Lung microvascular endothelial cell (primary cell): ENCODE results near the gene MLH3. TPM values are rescaled to one million over a fixed set of nuclear protein-coding genes. Genes with fewer than 3 reads are reported as not detected.
A peak's percentile ranks its signal among the peaks of the same experiment; 100 is the strongest.
"Not testable (repeated sequence)": the region's sequence is repeated elsewhere in the genome, so short reads cannot be mapped to it uniquely, and the experiment has no call there.

Experiments used
- DNase-seq, 2 donors: peaks; one replicate each; pipeline versions ENCODE4 v3.0.0 to v3.0.0-alpha.2; 2010; ENCODE audit warnings: low read depth in 2 of 2
- total RNA-seq: library from RNA; depleted of rRNA; stranded (reverse); fragments of >200 nt; gene quantifications from 2 replicates; pipeline ENCODE4 v1.2.1, GENCODE V29; 2014

The MLH3 gene
- 7.0 and 19.6 TPM in 2 replicates for total RNA-seq

GRCh38 chr14:75050852-75051555 is at the start of gene MLH3:
TSS of gene MLH3 (minus strand) at chr14:75051467. CDS start at chr14:75049655, 1,812 bp downstream.
- peak; percentile 84 for DNase-seq

- DNase-seq = no peak
These were observed 47.4 kb upstream of the MLH3 start for GRCh38 chr14:75098682-75099081.

GRCh38 chr14:75098212-75098611 is 46.9 kb upstream of the MLH3 start:
- no peak for DNase-seq

GRCh38 chr14:75096959-75097358 is 45.7 kb upstream of the MLH3 start:
- no peak for DNase-seq

GRCh38 chr14:75095690-75096089 is 44.4 kb upstream of the MLH3 start:
- no peak for DNase-seq

- no peak for DNase-seq
These were observed 43.6 kb upstream of the MLH3 start for GRCh38 chr14:75094896-75095295.

- no peak for DNase-seq
These were observed 41.4 kb upstream of the MLH3 start for GRCh38 chr14:75092698-75093097.

GRCh38 chr14:75091251-75091650 is 40.0 kb upstream of the MLH3 start:
- DNase-seq = no peak

GRCh38 chr14:75090353-75090752 is 39.1 kb upstream of the MLH3 start:
- DNase-seq = peak in 1 of 2 donors; percentile 40

GRCh38 chr14:75088566-75089373 is 37.5 kb upstream of the MLH3 start:
- peak; percentile 72 to 79 for DNase-seq

GRCh38 chr14:75088153-75088552 is 36.9 kb upstream of the MLH3 start:
- DNase-seq = no peak

- peak; percentile 26 to 55 for DNase-seq
These were observed 33.2 kb upstream of the MLH3 start for GRCh38 chr14:75084513-75084912.

- DNase-seq = no peak
These were observed 32.0 kb upstream of the MLH3 start for GRCh38 chr14:75083271-75083670.

GRCh38 chr14:75081660-75082229 is 30.5 kb upstream of the MLH3 start:
- no peak for DNase-seq

GRCh38 chr14:75079521-75079920 is 28.3 kb upstream of the MLH3 start:
- no peak for DNase-seq

- DNase-seq = no peak
These were observed 26.5 kb upstream of the MLH3 start for GRCh38 chr14:75077794-75078193.

- DNase-seq = no peak
These were observed 19.1 kb upstream of the MLH3 start for GRCh38 chr14:75070383-75070782.

- DNase-seq = no peak
These were observed 18.5 kb upstream of the MLH3 start for GRCh38 chr14:75069811-75070145.

GRCh38 chr14:75069121-75069810 is 18.0 kb upstream of the MLH3 start, which contains the start of gene ZC2HC1C:
TSS of gene ZC2HC1C (plus strand) at chr14:75069641. CDS start at chr14:75070574, 933 bp downstream.
- peak; percentile 94 to 95 for DNase-seq

- no peak for DNase-seq
These were observed 17.2 kb upstream of the MLH3 start for GRCh38 chr14:75068294-75069120.

- not testable (repeated sequence) for DNase-seq
These were observed 16.5 kb upstream of the MLH3 start for GRCh38 chr14:75067765-75068164.
